ENCODE data around the gene TREM1.
A peak's percentile ranks its signal among the peaks of the same experiment; 100 is the strongest.

TREM1 gene

DNA sequence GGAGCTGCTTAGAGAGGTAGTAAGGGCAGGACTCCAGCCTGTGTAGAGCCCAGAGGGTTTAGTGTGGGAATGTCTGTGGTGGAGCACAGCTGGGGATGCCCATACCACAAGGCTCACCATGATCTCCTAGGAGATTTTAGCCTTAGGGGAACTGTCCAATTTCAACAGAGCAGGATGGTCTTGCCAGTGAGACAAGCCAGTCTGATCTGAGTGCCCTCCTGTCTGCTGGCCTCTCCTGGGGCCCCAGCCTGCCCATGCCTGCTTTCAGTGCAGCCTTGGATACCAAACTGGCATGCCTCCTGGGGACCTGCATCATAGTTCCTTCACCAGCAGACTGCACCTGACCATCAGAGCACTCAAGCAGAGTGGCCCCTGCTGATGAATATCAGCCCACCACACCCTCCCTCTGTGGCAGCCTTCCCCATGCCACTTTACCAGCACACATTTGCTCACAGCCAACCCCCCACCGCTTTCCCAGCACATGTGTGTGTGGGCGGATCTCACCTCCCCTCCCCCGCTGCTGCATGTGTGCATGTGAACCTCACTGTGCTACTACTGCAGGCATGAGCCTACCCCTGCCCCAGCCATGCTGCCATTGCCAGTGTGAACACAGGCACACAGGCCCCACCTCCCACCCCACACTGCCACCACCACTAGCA is 7.9 kb upstream of the TREM1 start:
- H3K4me3 ChIP-seq (ENCODE audit: low read length), result no peak overlapping the region
- TF ChIP-seq, protein P1, sequence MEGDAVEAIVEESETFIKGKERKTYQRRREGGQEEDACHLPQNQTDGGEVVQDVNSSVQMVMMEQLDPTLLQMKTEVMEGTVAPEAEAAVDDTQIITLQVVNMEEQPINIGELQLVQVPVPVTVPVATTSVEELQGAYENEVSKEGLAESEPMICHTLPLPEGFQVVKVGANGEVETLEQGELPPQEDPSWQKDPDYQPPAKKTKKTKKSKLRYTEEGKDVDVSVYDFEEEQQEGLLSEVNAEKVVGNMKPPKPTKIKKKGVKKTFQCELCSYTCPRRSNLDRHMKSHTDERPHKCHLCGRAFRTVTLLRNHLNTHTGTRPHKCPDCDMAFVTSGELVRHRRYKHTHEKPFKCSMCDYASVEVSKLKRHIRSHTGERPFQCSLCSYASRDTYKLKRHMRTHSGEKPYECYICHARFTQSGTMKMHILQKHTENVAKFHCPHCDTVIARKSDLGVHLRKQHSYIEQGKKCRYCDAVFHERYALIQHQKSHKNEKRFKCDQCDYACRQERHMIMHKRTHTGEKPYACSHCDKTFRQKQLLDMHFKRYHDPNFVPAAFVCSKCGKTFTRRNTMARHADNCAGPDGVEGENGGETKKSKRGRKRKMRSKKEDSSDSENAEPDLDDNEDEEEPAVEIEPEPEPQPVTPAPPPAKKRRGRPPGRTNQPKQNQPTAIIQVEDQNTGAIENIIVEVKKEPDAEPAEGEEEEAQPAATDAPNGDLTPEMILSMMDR (IDR thresholded peaks at IDR 0.05; ENCODE audit: insufficient read depth, low read depth, low read length, missing control alignments), result no peak
- DNase-seq (ENCODE audit: low read depth), result no peak

DNA sequence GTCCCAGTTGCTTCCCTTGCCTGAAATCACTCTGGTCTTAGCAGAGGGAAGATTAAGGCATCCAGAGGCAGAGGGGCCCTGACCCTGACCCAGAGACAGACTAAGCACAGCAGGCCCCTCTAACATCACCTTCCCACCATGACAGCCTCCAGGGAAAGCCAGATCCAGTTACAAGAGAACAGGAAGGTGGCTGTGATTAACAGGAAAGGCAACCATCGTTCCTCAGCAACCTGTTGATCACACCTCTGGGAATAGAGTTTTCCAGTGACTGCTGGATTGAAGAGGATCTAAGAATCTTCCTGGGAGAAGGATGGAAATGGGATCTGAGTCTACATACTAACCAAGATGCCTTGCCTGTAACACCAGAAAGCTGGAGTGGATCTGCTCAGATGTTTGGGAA is 5.2 kb upstream of the TREM1 start:
- TF ChIP-seq, protein P1 (IDR thresholded peaks at IDR 0.05; ENCODE audit: insufficient read depth, low read depth, low read length, missing control alignments), result no peak
- H3K4me3 ChIP-seq (ENCODE audit: low read length), result no peak overlapping the region
- DNase-seq (ENCODE audit: low read depth), result no peak

DNA sequence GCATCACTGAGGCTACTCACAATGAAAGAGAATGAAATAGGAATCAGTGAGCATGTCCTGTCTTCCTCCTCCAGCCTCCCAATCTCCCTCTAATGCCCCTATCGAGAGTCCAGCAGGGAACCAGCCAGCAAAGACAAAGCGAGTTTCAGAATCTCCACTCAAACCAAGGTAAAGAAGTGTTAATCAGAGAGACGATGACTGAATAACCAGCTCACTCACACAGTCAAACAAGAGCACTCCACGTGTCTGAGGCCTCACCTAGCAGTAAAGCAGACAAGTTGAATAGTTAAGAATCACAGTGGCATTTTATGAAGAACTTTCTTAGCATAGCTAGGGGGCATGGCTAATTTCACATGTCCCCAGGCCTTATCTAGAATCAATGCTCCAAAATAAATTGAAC is 3.3 kb upstream of the TREM1 start:
- TF ChIP-seq, protein P1 (IDR thresholded peaks at IDR 0.05; ENCODE audit: insufficient read depth, low read depth, low read length, missing control alignments), result no peak
- H3K4me3 ChIP-seq (ENCODE audit: low read length), result no peak overlapping the region
- peak; percentile 16 for DNase-seq (ENCODE audit: low read depth)

DNA sequence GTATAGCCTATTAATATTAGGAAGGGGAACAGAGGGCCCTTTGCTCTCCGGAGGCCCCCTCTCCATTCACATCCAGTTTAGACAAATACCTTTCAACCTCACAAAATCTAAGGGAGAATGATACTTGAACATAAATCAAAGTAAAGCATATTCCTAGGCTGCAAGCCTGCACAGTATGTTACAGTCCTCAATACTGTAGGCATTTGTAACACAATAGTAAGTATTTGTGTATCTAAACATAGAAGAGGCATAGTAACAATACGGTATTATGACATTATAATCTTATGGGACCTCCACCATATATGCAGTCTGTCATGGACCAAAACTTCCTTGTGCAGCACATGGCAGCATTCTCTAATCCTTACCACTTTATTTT is 2.3 kb upstream of the TREM1 start:
- no peak for DNase-seq (ENCODE audit: low read depth)
- H3K4me3 ChIP-seq (ENCODE audit: low read length), result no peak overlapping the region
- TF ChIP-seq, protein P1 (IDR thresholded peaks at IDR 0.05; ENCODE audit: insufficient read depth, low read depth, low read length, missing control alignments), result no peak

DNA sequence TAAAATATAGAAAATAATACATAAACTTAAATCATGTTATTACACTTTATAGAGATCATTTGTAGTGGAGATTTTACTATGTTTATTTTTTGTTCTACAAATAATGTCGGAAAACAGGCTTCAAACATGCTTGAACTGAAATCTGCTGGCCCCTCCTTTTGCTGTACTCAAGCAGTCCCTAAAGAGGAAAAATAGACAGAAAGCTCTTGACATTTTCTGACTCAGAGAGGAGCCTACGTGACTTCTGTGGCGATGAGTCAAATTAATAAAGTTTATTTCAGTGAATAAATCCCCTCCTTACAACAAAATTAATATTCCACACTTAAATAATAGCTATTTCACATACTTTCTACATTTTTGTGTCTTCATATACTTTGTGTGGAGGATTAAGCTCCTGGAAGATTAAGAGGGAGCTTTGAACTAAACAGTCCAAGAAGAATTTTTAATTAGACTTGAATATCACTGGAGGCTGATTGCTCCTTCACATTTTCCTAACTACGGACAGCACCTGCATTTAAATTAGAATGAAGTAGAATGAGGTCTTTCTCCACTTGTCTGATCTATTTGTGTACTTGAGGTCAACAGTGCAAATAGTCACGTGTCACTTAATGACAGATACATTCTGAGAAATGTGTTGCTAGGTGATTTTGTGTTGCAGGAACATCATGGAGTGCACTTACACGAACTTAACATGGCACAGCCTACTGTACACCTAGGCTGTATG is 1.7 kb upstream of the TREM1 start:
- DNase-seq (ENCODE audit: low read depth), result peak; percentile 76
- no peak overlapping the region for H3K4me3 ChIP-seq (ENCODE audit: low read length)
- TF ChIP-seq, protein P1 (IDR thresholded peaks at IDR 0.05; ENCODE audit: insufficient read depth, low read depth, low read length, missing control alignments), result no peak

DNA sequence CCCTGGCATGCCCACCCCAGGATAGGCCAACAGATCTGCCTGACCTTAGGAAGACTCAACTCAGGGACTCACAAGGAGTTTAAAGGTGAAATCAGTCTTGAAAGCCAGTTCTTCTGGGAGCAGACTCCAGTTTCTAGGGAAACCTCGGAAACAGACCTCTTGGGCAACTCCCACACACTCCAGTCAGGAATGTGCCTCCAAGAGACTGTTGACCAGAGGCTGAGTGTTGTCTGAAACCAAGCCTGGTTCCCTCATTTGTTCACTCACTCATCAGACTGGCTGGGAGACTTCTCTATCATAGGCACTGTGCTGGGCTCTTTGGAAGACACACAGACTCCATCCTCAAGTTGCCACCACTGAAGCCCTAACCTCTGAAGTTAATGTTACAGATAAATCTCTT is 1.8 kb downstream of the TREM1 start:
- peak; percentile 55 for DNase-seq (ENCODE audit: low read depth)
- TF ChIP-seq, protein P1 (IDR thresholded peaks at IDR 0.05; ENCODE audit: insufficient read depth, low read depth, low read length, missing control alignments), result no peak
- H3K4me3 ChIP-seq (ENCODE audit: low read length), result no peak overlapping the region

DNA sequence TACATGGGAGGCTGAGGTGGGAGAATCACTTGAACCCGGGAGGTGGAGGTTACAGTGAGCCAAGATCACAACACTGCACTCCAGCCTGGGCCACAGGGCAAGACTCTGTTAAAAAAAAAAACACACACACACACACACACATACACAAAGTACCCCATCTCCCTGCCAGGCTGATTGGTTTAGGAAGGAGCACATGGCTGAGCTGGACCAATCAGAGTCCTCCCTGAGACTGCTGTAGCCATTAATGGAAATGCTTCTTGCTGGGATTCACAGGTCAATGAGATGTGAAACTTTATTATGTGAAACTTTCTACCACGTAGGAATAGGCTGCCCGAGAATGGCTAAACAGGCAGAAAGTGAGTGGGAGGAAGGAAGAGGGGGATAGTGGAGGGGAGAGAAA is 2.9 kb downstream of the TREM1 start:
- no peak overlapping the region for H3K4me3 ChIP-seq (ENCODE audit: low read length)
- no peak for DNase-seq (ENCODE audit: low read depth)
- TF ChIP-seq, protein P1 (IDR thresholded peaks at IDR 0.05; ENCODE audit: insufficient read depth, low read depth, low read length, missing control alignments), result no peak
